GM21381 (cell line): ENCODE results near the gene TCEA2.
A peak's percentile ranks its signal among the peaks of the same experiment; 100 is the strongest.

Experiments
- ATAC-seq: cut with Tn5 transposase; IDR thresholded peaks from one replicate; pipeline ENCODE4 v1.9.1; 2021; ENCODE audit warnings: mild to moderate bottlenecking, moderate library complexity; ENCODE audit not compliant: unreplicated experiment

Gene TCEA2

DNA sequence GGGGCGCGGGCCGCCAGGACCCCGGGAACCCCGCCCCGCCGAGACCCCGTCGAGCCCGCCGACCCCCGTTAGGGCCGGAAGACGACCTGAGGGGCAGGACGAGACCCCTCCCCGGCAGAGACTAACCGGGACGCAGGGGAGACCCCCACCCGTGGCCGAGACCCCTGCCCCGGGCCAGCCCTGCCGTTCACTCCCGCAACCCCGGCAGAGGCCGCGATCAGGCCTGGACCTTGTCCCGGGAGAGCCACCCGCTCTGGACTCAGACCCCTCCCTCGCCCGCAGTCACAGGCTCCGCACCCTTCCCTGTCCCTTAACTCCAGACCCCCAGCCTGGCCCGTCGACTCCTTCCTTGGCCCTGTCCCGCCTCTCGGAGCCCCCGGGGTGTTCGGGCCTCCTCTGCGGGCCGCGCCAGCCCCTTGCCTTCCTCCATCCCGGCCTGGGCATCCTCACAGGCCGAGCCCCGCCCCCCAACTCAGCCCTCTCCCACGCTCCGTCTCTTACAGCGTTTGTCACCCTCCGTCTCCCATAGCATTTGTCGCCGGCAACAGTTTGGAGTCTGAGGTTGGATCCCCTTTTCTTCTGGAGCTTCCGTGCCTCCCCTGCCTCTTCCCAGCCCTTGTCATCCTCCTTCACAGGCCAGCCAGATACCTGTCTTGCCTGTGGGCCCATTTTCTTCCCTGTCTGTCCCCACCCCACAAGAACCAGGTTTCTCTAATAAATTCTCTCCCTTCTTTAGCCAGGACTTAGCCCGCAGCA, 569 bp downstream of the TCEA2 start:
- ATAC-seq = no peak

DNA sequence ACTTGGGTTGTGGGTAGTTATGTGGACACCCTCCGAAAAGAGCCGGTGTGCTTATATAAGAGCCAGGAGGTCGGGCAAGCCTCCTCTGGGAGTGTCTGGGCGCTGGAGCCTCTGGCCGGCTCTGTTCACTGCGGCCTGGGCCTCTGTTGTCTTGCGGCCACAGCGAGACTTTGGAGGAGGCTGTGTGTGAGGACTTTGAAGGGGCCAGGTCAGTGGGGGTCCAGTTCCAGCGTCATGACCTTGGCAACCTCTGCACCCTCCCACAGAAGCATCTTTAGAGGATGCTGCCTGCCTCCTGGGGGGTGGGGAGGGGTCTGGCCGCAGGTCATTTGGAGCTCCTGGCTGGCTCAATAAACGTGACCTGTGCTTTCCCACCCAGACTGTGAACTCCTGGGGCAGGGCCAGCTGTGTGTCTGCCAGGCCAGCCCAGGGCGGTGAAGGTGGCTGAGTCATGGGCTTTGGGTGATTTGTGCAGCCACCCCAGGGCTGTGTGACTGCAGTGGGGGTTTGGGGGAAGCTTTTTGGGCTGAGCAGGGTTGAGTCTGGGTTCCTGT, 1.2 kb downstream of the TCEA2 start:
- no peak for ATAC-seq

DNA sequence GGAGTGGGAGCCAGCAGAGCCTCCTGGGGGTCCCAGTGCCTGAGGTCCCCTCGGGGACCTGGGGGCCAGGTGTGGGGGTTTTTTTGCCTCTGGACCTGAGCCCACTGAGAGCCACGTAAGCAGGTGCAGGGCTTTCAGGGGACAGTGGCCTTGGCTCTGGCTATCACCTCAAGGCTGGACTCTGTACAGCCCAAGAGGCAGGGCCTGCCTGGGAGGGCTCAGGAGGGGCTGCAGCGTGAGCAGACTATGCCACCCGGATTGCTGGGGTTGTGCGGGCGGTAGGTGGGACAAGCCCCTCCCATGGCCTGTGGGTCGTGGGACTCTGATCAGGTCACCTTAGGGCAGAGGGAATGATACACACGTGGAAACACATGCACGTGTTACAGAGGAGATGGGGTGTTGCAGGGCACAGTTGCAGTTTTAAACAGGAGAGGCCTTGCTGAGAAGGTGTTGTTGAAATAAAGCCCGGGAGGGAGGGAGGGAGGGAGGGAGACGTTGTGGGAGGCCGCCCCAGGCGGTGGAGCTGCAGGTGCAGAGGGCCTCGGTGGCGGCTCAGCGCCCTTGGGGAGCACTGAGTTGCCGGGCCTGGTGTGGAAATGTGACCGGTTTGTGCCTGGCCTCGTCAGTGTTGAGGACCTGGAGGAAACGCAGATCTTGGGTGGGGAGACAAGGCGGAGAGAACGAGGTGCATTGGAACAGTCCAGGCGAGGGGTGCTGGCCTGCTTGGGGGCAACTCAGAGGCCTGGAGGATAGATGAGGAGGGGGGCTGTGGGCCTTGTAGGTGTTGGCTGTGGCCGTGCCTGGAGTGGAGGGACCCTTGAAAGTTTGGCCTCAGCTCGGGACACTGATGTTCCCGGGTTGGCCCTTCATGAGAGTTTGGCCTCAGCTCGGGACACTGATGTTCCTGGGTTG, 2.3 kb downstream of the TCEA2 start:
- ATAC-seq = no peak

DNA sequence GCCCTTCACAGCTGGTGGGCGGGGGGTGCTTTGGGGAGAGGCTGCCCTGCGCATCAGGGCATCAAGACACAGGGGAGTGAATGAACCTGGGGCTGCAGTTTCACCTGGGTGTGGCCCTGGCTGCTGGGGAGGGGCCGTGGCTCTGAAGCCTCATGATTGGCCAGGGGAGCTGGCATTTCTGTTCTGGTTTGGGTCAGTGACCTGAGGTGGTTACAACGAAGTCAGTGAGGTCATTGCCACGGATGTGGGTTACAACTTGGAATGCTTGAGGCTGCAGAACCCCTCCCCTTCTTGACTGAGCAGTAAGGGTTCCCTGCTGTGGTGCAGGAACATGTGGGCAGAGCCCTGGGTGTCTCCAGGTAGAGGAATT, 3.0 kb downstream of the TCEA2 start:
- peak; percentile 46 for ATAC-seq

DNA sequence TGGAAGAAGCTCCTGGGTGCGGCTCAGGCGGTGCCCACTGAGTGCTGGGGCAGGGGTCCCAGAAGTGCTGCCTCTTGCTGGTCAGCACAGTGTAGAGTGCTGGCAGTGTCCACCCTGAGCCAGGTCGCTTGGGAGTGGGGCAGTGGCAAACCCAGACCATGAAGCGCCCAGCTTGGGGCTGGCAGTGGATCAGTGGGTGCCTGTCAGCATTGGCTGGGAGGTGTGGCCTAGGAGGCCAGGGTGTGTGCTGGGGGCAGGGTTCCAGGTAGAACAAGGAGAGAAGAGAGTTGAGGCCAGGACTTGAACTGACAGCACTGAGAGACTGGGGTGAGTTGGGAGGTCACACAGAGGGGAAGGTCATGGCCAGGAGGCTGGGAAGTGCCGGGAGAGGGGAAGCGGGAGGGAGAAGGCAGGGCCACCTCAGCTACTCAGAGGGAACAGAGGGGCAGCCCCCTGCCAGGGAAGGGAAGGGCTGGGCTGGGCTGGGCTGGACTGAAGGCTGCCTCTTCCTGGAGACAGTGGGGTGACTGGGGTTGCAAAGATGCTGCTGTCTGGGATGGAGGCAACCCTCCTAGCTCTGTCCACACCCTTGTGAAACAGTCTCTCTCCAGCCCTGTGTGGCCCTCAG, 4.1 kb downstream of the TCEA2 start:
- ATAC-seq = no peak

DNA sequence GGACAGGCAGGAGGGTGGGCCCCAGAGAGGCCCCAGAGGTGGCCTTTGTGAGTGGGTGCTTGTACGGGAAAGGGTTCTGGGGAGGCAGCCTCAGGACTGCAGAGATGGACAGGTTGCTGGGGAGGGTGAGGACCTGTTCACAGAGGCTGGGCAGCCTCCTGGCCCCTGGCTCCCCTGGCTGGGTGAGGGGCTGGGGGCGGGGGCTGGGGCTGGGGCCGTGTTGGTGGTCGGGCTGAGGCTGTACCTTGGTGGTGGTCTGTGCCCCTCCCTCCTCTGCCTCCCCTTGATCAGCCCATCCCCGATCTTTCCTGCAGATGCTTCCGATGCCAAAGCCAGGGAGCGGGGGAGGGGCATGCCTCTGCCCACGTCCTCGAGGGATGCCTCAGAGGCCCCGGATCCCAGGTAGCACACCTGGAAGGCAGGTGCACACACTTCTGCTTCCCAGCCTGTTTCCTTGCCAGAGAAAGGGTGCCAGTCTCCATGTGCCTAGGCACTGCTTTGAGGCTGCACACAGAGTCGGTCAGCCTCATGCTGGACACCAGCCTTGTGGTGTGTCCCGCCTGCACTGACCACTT, 4.8 kb downstream of the TCEA2 start:
- no peak for ATAC-seq

DNA sequence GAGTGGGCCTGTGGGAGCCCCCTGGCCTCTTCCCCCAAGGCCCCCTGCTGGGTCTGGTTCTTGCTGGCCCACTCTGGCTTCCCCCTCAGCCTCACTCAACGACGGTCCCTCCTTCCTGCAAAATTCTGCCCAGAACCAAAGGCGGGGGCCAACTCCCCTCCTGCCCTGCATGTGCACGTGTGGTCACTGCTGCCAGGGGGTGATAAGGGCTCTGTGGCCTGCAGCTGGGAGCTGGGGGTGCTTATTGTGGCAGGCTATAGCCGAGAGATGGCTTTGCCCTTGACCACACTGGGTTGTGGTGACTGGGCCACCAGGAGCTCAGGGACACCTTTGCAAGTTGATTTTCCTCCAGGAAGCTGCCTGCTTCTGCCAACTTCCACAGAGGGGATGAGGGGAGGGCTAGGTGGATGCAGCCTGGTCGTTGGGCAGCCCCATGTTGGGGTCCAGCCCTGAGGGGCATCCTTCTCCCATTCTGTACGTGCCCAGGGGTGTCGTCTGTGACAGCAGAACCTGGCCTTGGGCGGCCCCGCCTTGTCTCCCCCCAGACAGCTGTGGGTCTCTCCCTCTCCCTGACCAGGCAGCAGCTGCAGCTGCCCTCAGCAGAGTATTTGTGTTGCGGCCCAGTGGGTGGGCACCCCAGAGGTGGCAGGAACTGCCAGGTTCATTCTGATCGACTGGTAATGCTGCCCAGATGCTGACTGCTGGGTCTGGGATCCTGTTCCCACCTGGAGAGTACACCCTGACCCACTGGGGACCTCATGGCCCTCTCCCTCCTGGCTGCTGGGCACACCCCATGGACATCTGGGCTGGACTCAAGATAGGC, 5.6 kb downstream of the TCEA2 start:
- ATAC-seq = no peak

DNA sequence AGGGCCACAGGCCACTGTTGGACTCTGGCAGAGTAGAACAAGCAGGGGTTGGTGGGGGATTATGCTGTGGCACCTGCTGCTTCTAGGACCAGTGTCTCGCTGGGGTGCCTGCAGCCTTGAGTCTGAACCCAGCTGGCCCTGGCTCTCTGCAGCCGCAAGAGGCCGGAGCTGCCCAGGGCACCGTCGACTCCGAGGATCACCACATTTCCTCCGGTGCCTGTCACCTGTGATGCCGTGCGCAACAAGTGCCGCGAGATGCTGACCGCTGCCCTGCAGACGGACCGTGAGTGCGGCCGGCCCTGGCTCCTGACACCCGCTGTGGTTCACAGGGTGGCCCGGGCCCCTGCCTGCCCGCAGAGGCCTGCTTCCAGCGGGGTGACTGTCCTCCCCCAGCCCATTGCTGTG, 6.2 kb downstream of the TCEA2 start:
- no peak for ATAC-seq

DNA sequence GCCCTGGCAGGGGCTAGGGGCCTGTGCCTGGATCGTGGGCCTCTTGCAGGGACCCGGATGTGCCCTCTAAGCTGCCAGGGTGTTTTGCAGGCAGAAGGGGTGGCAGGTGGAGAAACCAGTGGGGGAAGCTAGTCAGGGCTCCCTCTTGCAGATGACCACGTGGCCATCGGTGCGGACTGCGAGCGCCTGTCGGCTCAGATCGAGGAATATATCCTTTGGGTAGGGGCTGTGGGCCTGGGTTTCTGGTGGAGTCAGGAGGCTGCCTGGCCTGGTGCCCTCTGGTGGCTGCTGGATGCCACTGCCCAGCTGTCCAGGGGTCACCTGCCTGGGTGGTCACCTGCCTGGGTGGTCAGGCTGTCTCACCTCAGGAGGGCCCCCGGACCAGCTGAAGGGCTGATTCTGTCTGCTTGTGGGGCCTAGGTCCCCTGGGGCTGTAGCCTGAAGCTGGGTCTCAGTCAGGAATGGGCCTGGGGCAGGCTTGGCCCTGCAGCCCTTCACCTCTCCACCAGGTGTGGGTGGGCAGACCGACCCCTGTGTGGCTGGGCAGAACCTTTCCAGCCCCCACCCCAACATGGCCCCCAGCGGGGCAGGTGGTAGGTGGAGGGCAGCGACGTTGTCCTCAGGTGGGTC, 6.7 kb downstream of the TCEA2 start:
- no peak for ATAC-seq

DNA sequence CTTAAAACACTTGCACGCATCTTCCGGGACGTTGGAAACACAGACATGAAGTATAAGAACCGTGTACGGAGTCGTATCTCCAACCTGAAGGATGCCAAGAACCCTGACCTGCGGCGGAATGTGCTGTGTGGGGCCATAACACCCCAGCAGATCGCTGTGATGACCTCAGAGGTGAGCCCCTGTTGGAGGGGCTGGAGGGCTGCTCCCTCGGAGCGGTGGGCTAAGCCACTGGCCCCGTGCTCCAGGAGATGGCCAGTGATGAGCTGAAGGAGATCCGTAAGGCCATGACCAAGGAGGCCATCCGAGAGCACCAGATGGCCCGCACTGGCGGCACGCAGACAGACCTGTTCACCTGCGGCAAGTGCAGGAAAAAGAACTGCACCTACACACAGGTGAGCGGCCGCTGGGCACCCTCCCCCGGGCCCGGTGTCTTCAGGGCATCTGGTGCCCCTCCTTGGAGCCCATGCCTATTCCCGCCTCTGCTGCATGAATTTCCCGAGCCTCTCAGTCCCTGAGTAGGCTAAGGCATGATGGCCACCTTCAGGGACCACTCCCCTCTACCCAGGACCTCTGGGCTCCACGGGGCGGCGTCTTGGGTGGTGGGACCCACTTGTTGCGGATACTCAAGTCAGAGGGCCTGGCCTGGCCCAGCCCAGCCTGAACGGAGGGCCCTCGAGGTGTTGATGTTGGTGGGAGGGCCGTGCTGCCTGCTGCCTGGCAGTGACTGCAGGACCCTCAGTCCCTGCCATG, 7.4 kb downstream of the TCEA2 start:
- ATAC-seq = no peak

DNA sequence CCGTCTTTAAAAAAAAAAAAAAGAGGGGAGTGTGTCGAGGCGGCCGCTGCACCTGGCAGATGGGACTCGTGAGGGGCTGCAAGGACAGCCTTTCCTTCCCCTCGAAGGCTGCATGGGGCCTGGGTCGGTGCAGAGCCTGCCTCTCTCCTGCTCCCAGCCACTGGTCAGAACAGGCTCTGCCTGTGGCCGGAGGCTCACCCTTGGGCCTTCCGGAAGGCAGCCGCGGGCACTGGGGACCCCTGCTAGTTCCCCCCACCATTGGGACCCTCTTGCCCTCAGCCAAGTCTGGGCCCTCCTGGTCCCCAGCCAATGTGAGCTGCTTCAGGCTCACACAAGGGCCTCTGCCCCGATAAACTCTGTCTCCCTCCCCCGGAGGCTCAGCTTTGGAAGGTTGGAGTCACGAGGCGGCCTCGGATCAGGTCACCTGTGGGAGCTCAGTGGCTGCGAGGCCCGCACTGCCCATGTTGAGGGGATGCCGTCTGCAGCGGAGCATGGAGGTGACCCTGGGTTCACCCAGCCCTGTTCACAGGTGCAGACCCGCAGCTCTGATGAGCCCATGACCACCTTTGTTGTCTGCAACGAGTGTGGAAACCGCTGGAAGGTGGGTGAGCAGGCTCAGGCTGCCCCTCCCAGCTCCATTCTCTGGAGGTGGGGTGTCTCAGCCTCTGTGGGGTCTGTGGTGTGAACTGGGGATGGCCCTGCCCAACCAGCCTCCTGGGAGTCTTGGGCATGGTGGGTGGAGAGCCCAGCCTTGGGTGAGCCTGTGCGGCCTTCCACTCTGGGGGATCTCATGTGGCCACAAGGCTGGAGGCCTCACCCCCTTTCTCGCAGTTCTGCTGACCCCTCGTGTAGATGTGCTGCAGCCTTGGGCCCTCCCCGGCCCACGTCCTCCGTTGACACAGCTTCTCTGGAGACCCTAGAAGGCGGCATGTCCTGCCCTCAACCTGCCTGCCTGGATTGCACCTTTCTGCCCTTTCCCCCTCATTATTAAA, 8.6 kb downstream of the TCEA2 start:
- no peak for ATAC-seq

DNA sequence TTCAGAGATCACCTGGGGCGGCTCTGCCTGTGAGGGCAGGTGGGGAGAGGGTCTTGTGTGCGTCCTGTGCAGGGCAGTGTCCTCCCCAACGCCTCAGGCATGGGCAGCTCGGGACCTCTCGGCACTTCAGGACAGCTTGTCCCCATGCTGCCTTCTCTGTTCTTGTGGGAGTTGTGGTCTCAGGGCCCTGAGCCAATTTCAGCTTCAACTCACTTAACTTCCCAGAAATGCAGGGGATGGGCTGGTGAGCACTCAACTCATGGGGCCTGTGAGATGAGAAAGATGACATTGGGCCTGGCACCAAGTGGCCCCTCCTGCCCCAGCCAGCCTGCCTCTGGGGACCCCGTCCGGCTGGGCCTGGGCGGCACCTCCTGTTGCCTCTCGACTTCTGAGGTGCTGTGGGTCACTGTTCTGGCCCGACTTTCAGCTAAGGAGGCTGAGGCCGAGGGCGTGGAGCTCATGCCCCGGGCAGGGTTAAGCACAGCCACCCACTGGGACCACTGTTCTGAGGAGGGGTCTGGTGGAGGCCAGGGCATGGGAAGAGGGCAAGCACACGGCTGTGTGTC, 9.6 kb downstream of the TCEA2 start:
- ATAC-seq = no peak

DNA sequence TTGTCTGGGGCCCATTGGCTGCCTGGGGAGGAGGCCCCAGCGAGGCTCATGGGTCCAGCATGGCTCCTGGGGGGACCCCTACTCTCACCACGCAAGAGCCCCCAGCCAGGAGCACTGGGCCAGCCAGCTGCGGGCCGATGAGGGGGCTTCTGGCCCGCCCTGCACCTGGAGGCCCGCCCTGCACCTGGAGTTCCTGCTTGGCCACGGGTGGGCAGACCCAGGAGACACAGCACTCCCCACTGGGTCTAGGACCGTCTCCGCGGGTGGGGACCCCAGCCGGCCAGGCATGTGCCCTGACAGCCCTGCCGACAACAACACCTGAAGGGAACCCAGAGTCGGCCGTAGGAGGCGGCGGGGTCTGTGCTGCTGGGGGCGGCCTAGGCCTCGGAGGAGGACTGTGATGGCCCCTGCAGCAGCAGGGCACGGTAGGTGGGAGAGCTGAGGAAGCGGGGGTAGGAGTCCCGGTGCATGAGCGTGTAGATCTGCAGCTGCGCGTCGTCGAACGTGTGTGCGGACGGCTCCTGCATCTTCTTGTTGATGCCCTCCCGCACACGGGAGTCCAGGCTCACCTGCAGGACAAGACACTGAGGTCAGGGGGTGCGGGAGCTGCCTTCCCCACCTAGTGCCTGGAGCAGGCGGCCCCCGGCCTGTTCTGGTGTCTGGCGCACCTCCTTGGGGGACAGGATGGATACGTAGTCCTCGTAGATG, 10.6 kb downstream of the TCEA2 start:
- ATAC-seq = no peak

DNA sequence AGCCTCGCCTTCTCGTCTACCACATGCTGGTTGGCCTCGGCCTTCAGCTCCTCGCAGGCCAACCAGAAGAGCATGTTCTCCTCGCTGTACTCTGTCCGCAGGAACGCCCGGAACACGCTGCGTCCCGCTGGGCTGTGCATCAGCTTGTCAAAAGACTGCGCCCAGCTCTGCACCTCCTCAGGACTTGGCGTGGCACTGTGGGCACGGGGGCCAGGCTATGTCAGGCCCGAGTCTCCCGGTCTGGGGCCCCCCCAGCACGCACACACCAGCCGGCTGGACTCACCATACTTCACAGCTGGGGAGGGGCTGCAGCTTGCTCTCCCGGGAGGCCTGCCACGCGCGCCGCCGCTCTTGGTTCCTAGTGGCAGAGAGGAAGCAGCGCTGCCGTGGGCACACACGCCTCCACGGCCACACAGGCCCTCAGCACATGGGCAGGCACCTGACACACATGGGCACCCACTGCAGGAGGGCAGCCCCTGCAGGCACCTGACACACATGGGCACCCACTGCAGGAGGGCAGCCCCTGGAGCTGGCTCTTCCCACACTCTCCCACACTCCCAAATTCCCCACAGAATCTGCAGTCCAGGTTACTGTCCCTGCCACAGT, 11.3 kb downstream of the TCEA2 start:
- no peak for ATAC-seq

DNA sequence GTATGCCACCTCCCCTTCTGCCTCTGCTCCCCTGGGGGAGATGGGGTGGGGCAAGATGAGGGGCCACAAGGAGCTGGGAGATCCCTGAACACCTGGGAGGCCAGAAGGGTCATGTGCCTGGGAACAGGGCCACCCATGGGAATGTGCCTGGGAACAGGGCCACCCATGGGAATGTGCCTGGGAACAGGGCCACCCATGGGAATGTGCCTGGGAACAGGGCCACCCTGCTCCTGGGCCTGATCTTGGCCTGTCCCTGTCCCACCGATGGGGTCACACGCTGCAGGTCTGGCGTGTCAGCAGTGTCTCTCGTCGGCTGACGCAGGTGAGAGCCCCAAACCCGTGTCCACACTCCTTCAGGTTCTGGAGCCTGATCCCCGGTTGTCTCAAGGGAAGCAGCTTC, 12.0 kb downstream of the TCEA2 start:
- no peak for ATAC-seq

DNA sequence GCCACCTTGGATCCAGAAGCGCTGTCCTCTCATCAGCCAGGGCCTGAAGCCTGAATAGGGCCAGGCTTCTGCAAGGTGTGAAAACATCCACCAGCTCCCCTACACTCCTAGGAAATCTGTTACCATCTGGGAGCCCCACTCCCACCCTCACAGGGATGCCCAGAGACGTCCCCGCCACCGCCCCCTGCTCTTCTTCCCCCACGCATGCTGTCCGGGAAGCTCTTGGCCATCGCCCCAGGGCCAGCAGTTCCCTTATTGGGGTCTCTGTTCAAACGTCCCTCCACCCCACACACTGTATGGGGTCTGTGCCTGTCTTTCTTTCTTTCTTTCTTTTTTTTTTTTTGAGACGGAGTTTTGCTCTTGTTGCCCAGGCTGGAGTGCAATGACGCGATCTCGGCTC, 12.6 kb downstream of the TCEA2 start:
- no peak for ATAC-seq
